ENCODE data around the gene PLAAT2.
"Not testable (repeated sequence)": the region's sequence is repeated elsewhere in the genome, so short reads cannot be mapped to it uniquely, and the experiment has no call there.

PLAAT2 gene

GRCh38 chr11:63592975-63593395 lies 29.8 kb upstream of the PLAAT2 start:
- Mint-ChIP-seq H3K27me3 (peaks cover 18% of the 10 kb centered on the region), H3K4me1 (ENCODE audit: low read depth) (peaks cover 22% of the 10 kb centered on the region), H3K27ac (no peak overlapping the region), H3K36me3 (ENCODE audit: low read depth) (peaks cover 6% of the 10 kb centered on the region), H3K4me3 (no peak overlapping the region), H3K9me3 (no peaks in the 10 kb centered on the region)
- intact Hi-C loops (cut with micrococcal nuclease): loop anchor here (1.0 to 5.0 kb wide), 2 partner anchors 43 to 111 kb away; no protein-coding TSS in a partner anchor

GRCh38 chr11:63590024-63590788 lies 27.0 kb upstream of the PLAAT2 start:
- Mint-ChIP-seq H3K27me3 (peaks cover 18% of the 10 kb centered on the region), H3K9me3 (no peaks in the 10 kb centered on the region), H3K27ac (no peak overlapping the region), H3K4me3 (no peak overlapping the region), H3K36me3 (ENCODE audit: low read depth) (peaks cover 6% of the 10 kb centered on the region), H3K4me1 (ENCODE audit: low read depth) (peaks cover 18% of the 10 kb centered on the region)
- intact Hi-C loops (cut with micrococcal nuclease): loop anchor here (5.0 kb wide), 1 partner anchor 108 kb away; no protein-coding TSS in a partner anchor

DNA sequence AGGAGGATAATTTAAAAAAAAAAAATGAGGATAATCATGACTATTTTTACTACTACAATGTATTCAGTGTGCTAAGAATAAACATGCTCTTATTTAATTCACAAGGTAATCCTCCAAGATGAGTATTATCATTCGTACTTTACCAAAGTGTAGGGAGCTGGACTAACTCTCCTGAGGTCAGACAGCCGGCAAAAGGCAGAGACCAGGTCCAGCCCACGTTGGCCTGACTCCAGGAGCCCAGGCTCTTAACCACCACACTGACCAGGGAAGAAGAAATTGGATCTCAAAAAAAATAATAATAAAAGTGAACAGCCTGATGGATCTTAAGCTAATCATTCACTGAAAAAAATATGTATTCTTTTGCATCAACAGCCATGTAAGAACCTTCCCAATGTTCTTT lies 25.8 kb upstream of the PLAAT2 start:
- Mint-ChIP-seq H3K4me1 (ENCODE audit: low read depth) (peaks cover 9% of the 10 kb centered on the region), H3K4me3 (no peak overlapping the region), H3K27me3 (peaks cover 18% of the 10 kb centered on the region), H3K36me3 (ENCODE audit: low read depth) (no peaks in the 10 kb centered on the region), H3K9me3 (no peaks in the 10 kb centered on the region), H3K27ac (no peak overlapping the region)
- intact Hi-C loops (cut with micrococcal nuclease): no loop called here

DNA sequence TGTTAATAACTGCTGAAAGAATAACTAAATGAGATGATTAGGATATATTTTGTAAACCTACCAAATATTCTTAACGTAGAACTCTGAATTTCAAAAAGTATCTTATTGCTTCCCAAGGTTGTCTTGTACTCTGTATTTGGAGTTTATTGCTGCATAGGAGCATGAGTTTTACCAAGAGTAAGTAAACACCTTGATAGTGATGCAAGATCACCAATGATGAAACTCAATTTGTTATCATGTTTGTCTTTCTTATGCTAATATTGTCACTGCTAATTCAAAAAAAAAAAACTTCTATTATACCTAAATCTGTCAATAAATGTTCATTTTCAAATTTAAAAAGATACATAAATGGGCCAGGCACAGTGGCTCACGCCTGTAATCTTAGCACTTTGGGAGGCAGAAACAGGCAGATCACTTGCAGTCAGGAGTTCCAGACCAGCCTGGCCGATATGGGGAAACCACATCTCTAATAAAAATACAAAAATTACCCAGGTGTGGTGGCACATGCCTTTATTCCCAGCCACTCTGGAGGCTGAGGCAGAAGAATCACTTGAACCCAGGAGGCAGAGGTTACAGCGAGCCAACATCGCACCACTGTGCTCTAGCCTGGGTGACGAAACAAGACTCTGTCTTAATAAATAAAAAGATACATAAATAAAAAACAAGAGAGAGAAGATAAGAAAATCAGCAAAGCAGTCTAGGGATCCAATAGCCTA lies 23.4 kb upstream of the PLAAT2 start:
- Mint-ChIP-seq H3K27me3 (peaks cover 26% of the 10 kb centered on the region), H3K4me1 (ENCODE audit: low read depth) (no peaks in the 10 kb centered on the region), H3K36me3 (ENCODE audit: low read depth) (peaks cover 7% of the 10 kb centered on the region), H3K27ac (no peak overlapping the region), H3K4me3 (no peak overlapping the region), H3K9me3 (peaks cover 9% of the 10 kb centered on the region)
- intact Hi-C loops (cut with micrococcal nuclease): no loop called here

DNA sequence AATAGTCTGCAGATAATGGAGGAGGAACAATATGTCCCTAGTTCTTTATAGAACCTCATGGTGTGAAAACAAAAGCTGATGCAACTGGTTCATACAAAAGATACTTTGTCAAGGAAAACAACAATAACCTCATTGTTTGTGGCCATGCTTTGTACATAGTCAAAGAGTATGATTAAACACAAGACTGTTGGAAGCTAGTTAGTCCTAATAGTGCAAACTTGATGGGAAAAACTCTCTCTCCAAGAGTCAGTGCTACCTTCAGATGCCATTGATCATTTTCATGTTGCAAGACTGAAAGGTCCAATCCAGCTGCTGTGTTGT lies 20.1 kb upstream of the PLAAT2 start:
- H3K36me3 Mint-ChIP-seq (ENCODE audit: low read depth): peaks cover 20% of the 10 kb centered on the region
- no peak overlapping the region for H3K4me3 Mint-ChIP-seq
- peaks cover 13% of the 10 kb centered on the region for H3K27me3 Mint-ChIP-seq
- no peak overlapping the region for H3K27ac Mint-ChIP-seq
- intact Hi-C loops (cut with micrococcal nuclease): no loop called here
- H3K4me1 Mint-ChIP-seq (ENCODE audit: low read depth): no peaks in the 10 kb centered on the region
- H3K9me3 Mint-ChIP-seq: peaks cover 22% of the 10 kb centered on the region

DNA sequence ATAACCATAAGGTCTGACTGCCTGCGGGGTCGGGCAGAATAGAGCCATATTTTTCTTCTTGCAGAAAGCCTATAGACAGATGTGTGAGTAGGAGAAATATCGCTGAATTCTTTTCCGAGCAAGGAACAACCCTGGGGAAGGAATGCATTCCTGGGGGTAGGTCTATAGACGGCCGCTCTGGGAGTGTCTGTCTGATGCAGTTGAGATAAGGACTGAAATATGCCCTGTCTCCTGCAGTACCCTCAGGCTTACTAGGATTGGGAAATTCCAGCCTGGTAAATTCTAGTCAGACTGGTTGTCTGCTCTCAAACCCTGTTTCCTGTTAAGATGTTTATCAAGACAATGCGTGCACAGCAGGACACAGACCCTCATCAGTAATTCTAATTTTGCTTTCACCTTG lies 18.0 kb upstream of the PLAAT2 start:
- Mint-ChIP-seq H3K27me3 (peaks cover 13% of the 10 kb centered on the region), H3K9me3 (peaks cover 22% of the 10 kb centered on the region), H3K36me3 (ENCODE audit: low read depth) (peaks cover 20% of the 10 kb centered on the region)
- H3K4me1 Mint-ChIP-seq (ENCODE audit: low read depth); H3K4me3 Mint-ChIP-seq; H3K27ac Mint-ChIP-seq; intact Hi-C loops (cut with micrococcal nuclease): not testable (repeated sequence)

- intact Hi-C loops (cut with micrococcal nuclease); H3K27me3 Mint-ChIP-seq; H3K27ac Mint-ChIP-seq; H3K4me3 Mint-ChIP-seq: not testable (repeated sequence)
- Mint-ChIP-seq H3K9me3 (peaks cover 22% of the 10 kb centered on the region), H3K36me3 (ENCODE audit: low read depth) (peaks cover 20% of the 10 kb centered on the region), H3K4me1 (ENCODE audit: low read depth) (peaks cover 13% of the 10 kb centered on the region)
Observed at GRCh38 chr11:63578882-63579281, 15.7 kb upstream of the PLAAT2 start.

GRCh38 chr11:63574856-63575602 lies 11.8 kb upstream of the PLAAT2 start:
- peaks cover 16% of the 10 kb centered on the region for H3K36me3 Mint-ChIP-seq (ENCODE audit: low read depth)
- H3K27ac Mint-ChIP-seq: peak overlapping the region; percentile 84
- peaks cover 30% of the 10 kb centered on the region for H3K4me1 Mint-ChIP-seq (ENCODE audit: low read depth)
- peaks cover 8% of the 10 kb centered on the region for H3K27me3 Mint-ChIP-seq
- H3K9me3 Mint-ChIP-seq: no peaks in the 10 kb centered on the region
- peak overlapping the region; percentile 75 for H3K4me3 Mint-ChIP-seq
- intact Hi-C loops (cut with micrococcal nuclease): no loop called here

DNA sequence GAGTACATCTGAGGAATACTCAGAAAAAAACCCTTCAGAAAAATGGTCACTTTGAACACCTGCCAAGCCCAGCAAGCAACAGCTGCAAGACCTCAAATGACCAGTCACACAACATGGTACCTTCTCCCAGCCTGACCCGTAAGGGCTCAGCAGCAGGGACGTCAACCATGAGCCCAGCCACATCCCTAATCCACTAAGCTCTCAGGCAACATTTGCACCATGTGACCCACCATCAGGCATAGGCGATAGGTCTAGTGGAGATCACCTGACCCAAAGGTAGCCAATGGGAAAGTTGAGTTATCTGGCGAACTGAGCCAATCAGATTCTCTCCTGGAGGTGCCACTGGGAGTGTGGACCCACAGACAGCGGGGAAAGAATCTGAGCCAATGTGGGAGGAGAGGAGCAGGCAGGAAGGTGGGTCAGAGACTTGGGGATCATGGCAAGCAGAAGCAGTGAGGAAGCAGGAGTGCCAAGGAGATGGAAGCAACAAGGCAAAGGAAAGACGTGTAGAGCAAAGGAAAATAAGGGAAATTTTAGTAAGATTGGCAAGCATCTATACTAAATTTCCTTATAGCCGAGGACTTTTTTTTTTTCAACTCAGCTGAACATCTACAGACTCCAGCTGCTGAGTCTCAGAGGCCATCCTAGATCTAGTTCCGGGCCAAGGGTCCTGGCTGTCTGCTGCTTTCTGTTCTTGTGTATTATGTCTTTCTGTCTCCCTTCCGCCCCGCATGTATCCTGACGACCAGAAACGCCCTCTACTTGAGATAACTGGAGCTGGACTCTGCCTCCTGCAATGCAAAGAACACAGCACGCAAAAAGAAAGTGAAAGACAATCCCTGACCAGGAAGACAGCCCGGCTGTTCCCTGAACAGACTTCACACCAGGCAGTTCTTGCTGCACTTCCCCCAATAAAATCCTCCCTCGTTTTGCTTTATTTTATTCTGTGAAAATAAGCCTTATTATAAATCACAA lies 11.0 kb upstream of the PLAAT2 start:
- Mint-ChIP-seq H3K27ac (peak overlapping the region; percentile 84), H3K36me3 (ENCODE audit: low read depth) (peaks cover 11% of the 10 kb centered on the region), H3K9me3 (no peaks in the 10 kb centered on the region), H3K27me3 (peaks cover 8% of the 10 kb centered on the region), H3K4me1 (ENCODE audit: low read depth) (peaks cover 30% of the 10 kb centered on the region), H3K4me3 (peak overlapping the region; percentile 75)
- intact Hi-C loops (cut with micrococcal nuclease): no loop called here

DNA sequence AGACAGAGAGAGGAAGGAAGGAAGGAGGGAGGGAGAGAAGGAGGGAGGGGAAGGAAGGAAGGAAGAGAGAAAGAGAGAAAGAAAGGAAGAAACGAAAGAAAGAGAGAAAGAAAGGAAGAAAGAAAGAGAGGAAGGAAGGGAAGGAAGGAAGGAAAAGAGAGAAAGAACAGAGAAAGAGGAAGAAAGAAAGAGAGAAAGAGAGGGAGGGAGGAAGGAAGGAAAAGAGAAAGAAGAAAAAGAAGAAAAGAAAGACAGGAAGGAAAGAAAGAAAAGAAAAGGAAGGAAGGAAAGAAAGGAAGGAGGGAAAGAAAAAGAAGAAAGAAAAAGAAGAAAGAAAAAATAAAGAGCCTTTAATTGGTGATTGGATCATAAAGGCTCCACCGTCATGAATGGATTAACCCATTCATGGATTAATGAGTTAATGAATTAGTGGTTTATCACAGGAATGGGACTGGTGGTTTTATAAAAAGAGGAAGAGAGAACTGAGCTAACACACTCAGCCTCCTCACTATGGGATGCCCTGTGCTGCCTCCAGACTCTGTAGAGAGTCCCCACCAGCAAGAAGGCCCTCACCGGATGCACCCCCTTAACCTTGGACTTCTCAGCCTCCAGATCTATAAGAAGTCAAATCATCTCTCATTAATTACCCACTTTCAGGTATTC lies 9.0 kb upstream of the PLAAT2 start:
- H3K4me3 Mint-ChIP-seq: no peak overlapping the region
- peaks cover 6% of the 10 kb centered on the region for H3K36me3 Mint-ChIP-seq (ENCODE audit: low read depth)
- H3K9me3 Mint-ChIP-seq: no peaks in the 10 kb centered on the region
- intact Hi-C loops (cut with micrococcal nuclease): no loop called here
- no peak overlapping the region for H3K27ac Mint-ChIP-seq
- peaks cover 36% of the 10 kb centered on the region for H3K4me1 Mint-ChIP-seq (ENCODE audit: low read depth)
- peaks cover 8% of the 10 kb centered on the region for H3K27me3 Mint-ChIP-seq

GRCh38 chr11:63569570-63569969 lies 6.4 kb upstream of the PLAAT2 start:
- intact Hi-C loops (cut with micrococcal nuclease): no loop called here
- no peak overlapping the region for H3K27ac Mint-ChIP-seq
- peaks cover 37% of the 10 kb centered on the region for H3K4me1 Mint-ChIP-seq (ENCODE audit: low read depth)

DNA sequence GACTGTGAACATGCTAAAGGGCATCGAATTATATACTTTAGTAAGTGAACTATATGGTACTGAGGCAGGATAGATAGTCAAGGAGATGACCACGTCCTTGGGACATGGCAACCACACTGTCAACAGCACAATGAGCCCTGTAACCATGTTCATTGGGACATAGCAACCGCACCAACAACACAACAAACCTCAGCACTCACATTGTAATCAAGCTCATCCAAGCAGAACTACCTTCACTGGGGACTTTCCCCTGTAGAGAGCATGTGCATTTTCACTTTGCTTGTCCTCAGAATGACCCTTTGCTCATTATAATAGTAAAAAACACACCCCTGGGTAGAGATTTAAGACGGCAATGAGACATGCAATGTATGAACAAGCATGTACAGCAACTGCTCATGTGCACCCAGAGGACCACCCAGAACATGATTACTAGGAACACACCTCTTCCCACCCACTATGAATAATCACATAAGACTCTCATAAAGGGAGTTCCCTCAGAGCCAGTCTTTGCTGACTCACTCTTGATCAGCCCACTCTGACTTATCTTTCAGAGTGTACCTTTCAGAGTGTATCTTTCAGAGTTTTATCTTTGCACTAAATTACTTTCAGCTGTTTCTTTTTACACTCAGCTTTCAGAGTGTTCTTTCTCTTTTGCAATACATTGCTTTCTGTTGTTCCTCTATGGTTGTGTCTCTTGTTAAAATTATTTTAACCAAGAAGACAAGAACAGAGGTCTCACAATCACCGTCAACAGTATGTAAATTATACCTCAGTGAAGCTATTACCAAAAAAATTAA lies 4.1 kb upstream of the PLAAT2 start:
- intact Hi-C loops (cut with micrococcal nuclease): no loop called here
- no peaks in the 10 kb centered on the region for H3K36me3 Mint-ChIP-seq (ENCODE audit: low read depth)
- peaks cover 22% of the 10 kb centered on the region for H3K27me3 Mint-ChIP-seq
- H3K27ac Mint-ChIP-seq: peak overlapping the region; percentile 74
- H3K4me3 Mint-ChIP-seq: no peak overlapping the region
- H3K4me1 Mint-ChIP-seq (ENCODE audit: low read depth): peaks cover 23% of the 10 kb centered on the region
- no peaks in the 10 kb centered on the region for H3K9me3 Mint-ChIP-seq

More at GRCh38 chr11:63569570-63569969, 6.4 kb upstream of the PLAAT2 start:
- Mint-ChIP-seq H3K27me3 (peaks cover 8% of the 10 kb centered on the region), H3K9me3 (no peaks in the 10 kb centered on the region), H3K4me3 (no peak overlapping the region), H3K36me3 (ENCODE audit: low read depth) (peaks cover 6% of the 10 kb centered on the region)
